GM23338 (cell line): ENCODE data around the gene GSG1L.

Experiments used
- CTCF ChIP-seq, 2 experiments: fragments of 200-600 bp in 1 of 2; sonication (generic) in 1 of 2; conservative IDR thresholded peaks; 2 replicates each; pipeline versions ENCODE4 v1.5.1 to v1.6.1; 2016 to 2017; ENCODE audit warnings: antibody characterized with exemption in 2 of 2, low read depth in 2 of 2, mild to moderate bottlenecking in 2 of 2, moderate library complexity in 1 of 2
- ETS1 ChIP-seq: IDR thresholded peaks from 2 replicates; pipeline ENCODE4 v1.6.1; 2016; ENCODE audit warnings: antibody characterized with exemption
- EZH2 ChIP-seq: fragments of 200-600 bp; sonication (generic); IDR thresholded peaks from one replicate; pipeline ENCODE4 v1.8.0; 2017; ENCODE audit warnings: antibody characterized with exemption, mild to moderate bottlenecking, low read depth; ENCODE audit not compliant: unreplicated experiment
- JUNB ChIP-seq: IDR thresholded peaks from one replicate; pipeline ENCODE4 v1.6.1; 2016; ENCODE audit warnings: antibody characterized with exemption; ENCODE audit not compliant: unreplicated experiment
- REST ChIP-seq: IDR thresholded peaks from one replicate; pipeline ENCODE4 v1.6.1; 2018; ENCODE audit warnings: antibody characterized with exemption; ENCODE audit not compliant: unreplicated experiment
- ZNF462 ChIP-seq: fragments of 250-450 bp; sonication (Bioruptor Pico); IDR thresholded peaks from 2 replicates; pipeline ENCODE4 v1.5.0; 2020; ENCODE audit warnings: mild to moderate bottlenecking, moderate library complexity

- TF ChIP-seq ETS1 = no peak
- peak; percentile 77 for TF ChIP-seq REST
- TF ChIP-seq ZNF462 = no peak
- no peak for TF ChIP-seq EZH2
- TF ChIP-seq CTCF (conservative IDR thresholded peaks at IDR 0.05; ENCODE audit: low read depth in 2 of 2) = no peak
- no peak for TF ChIP-seq JUNB
Observed at GRCh38 chr16:27922433-27922832, 141.1 kb downstream of the GSG1L start.
